ENCODE data around the gene GPX8. TPM values are rescaled to one million over a fixed set of nuclear protein-coding genes. Genes with fewer than 3 reads are reported as not detected.

GPX8 gene
- total and polyA plus RNA-seq, 2 of the 13 experiments (the other 11 are each of a cell fraction or from before 2014, with no cell fraction given): 0.33 to 0.94 TPM

- in situ Hi-C loops (cut with HindIII; ENCODE audit: extremely low pct_ligation_motif_present, low pct_unique_long_range_greater_than_20kb): loop anchor here (10.0 kb wide), 1 partner anchor 202 kb away; no protein-coding TSS in a partner anchor
- Histone ChIP-seq H2AFZ (ENCODE audit: low read length) (no peak overlapping the region), H3K4me1 (ENCODE audit: insufficient read depth, low read length) (no peaks in the 10 kb centered on the region), H3K36me3 (replicated peaks in 1 of 2; ENCODE audit: control insufficient read depth in 1 of 2, insufficient read depth in 2 of 2, low read length in 2 of 2) (no peaks in the 10 kb centered on the region), H3K9ac (ENCODE audit: insufficient read depth, low read depth, low read length) (no peak overlapping the region), H3K4me3 (replicated peaks in 1 of 3; ENCODE audit: insufficient read depth in 1 of 3, low read depth in 2 of 3, low read length in 3 of 3) (no peak overlapping the region), H3K4me2 (ENCODE audit: low read depth, low read length) (no peak overlapping the region), H3K27me3 (ENCODE audit: control insufficient read depth in 1 of 2, insufficient read depth in 2 of 2, low read length in 2 of 2) (peaks cover 1 to 6% of the 10 kb centered on the region in 2 experiments; a peak in 2 of 5 replicates), H3K27ac (ENCODE audit: extremely low read length, insufficient read depth, low read length) (no peak overlapping the region), H3K79me2 (ENCODE audit: insufficient read depth, low read length) (no peaks in the 10 kb centered on the region), H3K9me3 (ENCODE audit: low read length) (no peaks in the 10 kb centered on the region), H4K20me1 (ENCODE audit: insufficient read depth, low read length) (no peaks in the 10 kb centered on the region)
- intact Hi-C loops (cut with micrococcal nuclease; ENCODE audit: unreplicated experiment): loop anchor here (1.0 to 10.0 kb wide), 3 partner anchors 202 to 632 kb away; partner anchors contain the start of gene SNX18
- peak; percentile 94 for ATAC-seq
- 4% methylated on average over 11 of the region's 11 CpGs for WGBS (ENCODE audit: low lambda C conversion rate)
- no TSS peak for BruUV-seq (replicated peaks)
- peak; percentile 71 for DNase-seq (ENCODE audit: low spot score)
- FAIRE-seq: peak; percentile 82
- CTCF ChIA-PET (ENCODE audit: low intra/inter-chr PET ratio, low total read pairs): interaction anchor here (1.4 to 2.8 kb wide), 3 partner anchors 202 to 629 kb away, joined by 6 to 19 read pairs (median 9); partner anchors contain the start of gene SNX18
- POLR2A ChIA-PET: no interaction called here
- TF ChIP-seq, protein P1, sequence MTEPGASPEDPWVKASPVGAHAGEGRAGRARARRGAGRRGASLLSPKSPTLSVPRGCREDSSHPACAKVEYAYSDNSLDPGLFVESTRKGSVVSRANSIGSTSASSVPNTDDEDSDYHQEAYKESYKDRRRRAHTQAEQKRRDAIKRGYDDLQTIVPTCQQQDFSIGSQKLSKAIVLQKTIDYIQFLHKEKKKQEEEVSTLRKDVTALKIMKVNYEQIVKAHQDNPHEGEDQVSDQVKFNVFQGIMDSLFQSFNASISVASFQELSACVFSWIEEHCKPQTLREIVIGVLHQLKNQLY (CRISPR knock-in tag; IDR thresholded peaks at IDR 0.05): no peak
- TF ChIP-seq FOXK1 (CRISPR knock-in tag; IDR thresholded peaks at IDR 0.05; ENCODE audit: borderline replicate concordance, low read depth) (no peak), ELF3 (CRISPR knock-in tag; IDR thresholded peaks at IDR 0.05) (peak; percentile 48; the same call in 1 of the 2 replicates), ZNF225 (CRISPR knock-in tag; IDR thresholded peaks at IDR 0.05) (no peak), ARNTL (CRISPR knock-in tag; IDR thresholded peaks at IDR 0.05) (no peak), GATAD2A (CRISPR knock-in tag; IDR thresholded peaks at IDR 0.05) (no peak), HES4 (CRISPR knock-in tag; IDR thresholded peaks at IDR 0.05; ENCODE audit: borderline replicate concordance) (no peak), HNRNPH1 (optimal IDR thresholded peaks at IDR 0.05; ENCODE audit: low read depth, low read length) (no peak), ZNF549 (CRISPR knock-in tag; IDR thresholded peaks at IDR 0.05) (no peak), ZBTB25 (CRISPR knock-in tag; IDR thresholded peaks at IDR 0.05) (no peak), NFYC (CRISPR knock-in tag; IDR thresholded peaks at IDR 0.05) (no peak), HNRNPLL (IDR thresholded peaks at IDR 0.05; ENCODE audit: low read depth, low read length, poor library complexity, severe bottlenecking) (no peak), TGIF2 (CRISPR knock-in tag; IDR thresholded peaks at IDR 0.05) (no peak), THYN1 (CRISPR knock-in tag; IDR thresholded peaks at IDR 0.05; ENCODE audit: borderline replicate concordance, low read depth) (no peak), ONECUT2 (CRISPR knock-in tag; IDR thresholded peaks at IDR 0.05) (no peak), SP140L (CRISPR knock-in tag; IDR thresholded peaks at IDR 0.05; ENCODE audit: borderline replicate concordance) (no peak), ISX (CRISPR knock-in tag; conservative IDR thresholded peaks at IDR 0.05) (no peak)
- TF ChIP-seq, protein P2, sequence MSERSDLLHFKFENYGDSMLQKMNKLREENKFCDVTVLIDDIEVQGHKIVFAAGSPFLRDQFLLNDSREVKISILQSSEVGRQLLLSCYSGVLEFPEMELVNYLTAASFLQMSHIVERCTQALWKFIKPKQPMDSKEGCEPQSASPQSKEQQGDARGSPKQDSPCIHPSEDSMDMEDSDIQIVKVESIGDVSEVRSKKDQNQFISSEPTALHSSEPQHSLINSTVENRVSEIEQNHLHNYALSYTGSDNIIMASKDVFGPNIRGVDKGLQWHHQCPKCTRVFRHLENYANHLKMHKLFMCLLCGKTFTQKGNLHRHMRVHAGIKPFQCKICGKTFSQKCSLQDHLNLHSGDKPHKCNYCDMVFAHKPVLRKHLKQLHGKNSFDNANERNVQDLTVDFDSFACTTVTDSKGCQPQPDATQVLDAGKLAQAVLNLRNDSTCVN (CRISPR knock-in tag; IDR thresholded peaks at IDR 0.05; ENCODE audit: borderline replicate concordance): no peak
- TF ChIP-seq, protein P3, sequence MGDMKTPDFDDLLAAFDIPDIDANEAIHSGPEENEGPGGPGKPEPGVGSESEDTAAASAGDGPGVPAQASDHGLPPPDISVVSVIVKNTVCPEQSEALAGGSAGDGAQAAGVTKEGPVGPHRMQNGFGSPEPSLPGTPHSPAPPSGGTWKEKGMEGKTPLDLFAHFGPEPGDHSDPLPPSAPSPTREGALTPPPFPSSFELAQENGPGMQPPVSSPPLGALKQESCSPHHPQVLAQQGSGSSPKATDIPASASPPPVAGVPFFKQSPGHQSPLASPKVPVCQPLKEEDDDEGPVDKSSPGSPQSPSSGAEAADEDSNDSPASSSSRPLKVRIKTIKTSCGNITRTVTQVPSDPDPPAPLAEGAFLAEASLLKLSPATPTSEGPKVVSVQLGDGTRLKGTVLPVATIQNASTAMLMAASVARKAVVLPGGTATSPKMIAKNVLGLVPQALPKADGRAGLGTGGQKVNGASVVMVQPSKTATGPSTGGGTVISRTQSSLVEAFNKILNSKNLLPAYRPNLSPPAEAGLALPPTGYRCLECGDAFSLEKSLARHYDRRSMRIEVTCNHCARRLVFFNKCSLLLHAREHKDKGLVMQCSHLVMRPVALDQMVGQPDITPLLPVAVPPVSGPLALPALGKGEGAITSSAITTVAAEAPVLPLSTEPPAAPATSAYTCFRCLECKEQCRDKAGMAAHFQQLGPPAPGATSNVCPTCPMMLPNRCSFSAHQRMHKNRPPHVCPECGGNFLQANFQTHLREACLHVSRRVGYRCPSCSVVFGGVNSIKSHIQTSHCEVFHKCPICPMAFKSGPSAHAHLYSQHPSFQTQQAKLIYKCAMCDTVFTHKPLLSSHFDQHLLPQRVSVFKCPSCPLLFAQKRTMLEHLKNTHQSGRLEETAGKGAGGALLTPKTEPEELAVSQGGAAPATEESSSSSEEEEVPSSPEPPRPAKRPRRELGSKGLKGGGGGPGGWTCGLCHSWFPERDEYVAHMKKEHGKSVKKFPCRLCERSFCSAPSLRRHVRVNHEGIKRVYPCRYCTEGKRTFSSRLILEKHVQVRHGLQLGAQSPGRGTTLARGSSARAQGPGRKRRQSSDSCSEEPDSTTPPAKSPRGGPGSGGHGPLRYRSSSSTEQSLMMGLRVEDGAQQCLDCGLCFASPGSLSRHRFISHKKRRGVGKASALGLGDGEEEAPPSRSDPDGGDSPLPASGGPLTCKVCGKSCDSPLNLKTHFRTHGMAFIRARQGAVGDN (CRISPR knock-in tag; IDR thresholded peaks at IDR 0.05): no peak
Measured at GRCh38 chr5:55146543-55147151, 13.3 kb upstream of the GPX8 start.

Data from HepG2 (cell line).